Stimulated activated naive CD4-positive, alpha-beta T cell treated with Interleukin-2 at 50 U/mL for 16 hours (primary cell): ENCODE results near the gene CBFA2T3.
"Not testable (repeated sequence)": the region's sequence is repeated elsewhere in the genome, so short reads cannot be mapped to it uniquely, and the experiment has no call there.

ENCODE experiments used
- DNase-seq: peaks from one replicate; lab custom pipeline; 2025; lab: John Stamatoyannopoulos, UW

CBFA2T3 gene

GRCh38 chr16:88977018-88977811 lies at the start of gene CBFA2T3:
TSS of gene CBFA2T3 (minus strand) at chr16:88977207. CDS start at chr16:88976807, 400 bp downstream.
- DNase-seq = no peak

GRCh38 chr16:89026121-89026612 lies 49.2 kb upstream of the CBFA2T3 start:
- peak; percentile 55 for DNase-seq

- no peak for DNase-seq
Measured at GRCh38 chr16:89025636-89026035, 48.6 kb upstream of the CBFA2T3 start.

GRCh38 chr16:89024546-89025060 lies 47.6 kb upstream of the CBFA2T3 start:
- DNase-seq = no peak

GRCh38 chr16:89023621-89024511 lies 46.9 kb upstream of the CBFA2T3 start:
- DNase-seq = no peak

- DNase-seq = no peak
Measured at GRCh38 chr16:89023151-89023551, 46.1 kb upstream of the CBFA2T3 start.

GRCh38 chr16:89022051-89022836 lies 45.2 kb upstream of the CBFA2T3 start:
- no peak for DNase-seq

- DNase-seq = no peak
Measured at GRCh38 chr16:89020925-89021595, 44.1 kb upstream of the CBFA2T3 start.

- DNase-seq = no peak
Measured at GRCh38 chr16:89020068-89020924, 43.3 kb upstream of the CBFA2T3 start.

- DNase-seq = no peak
Measured at GRCh38 chr16:89019511-89019910, 42.5 kb upstream of the CBFA2T3 start.

GRCh38 chr16:89018282-89019158 lies 41.5 kb upstream of the CBFA2T3 start:
- no peak for DNase-seq

- no peak for DNase-seq
Measured at GRCh38 chr16:89017543-89018281, 40.7 kb upstream of the CBFA2T3 start.

- not testable (repeated sequence) for DNase-seq
Measured at GRCh38 chr16:89016561-89016960, 39.6 kb upstream of the CBFA2T3 start.

- DNase-seq = no peak
Measured at GRCh38 chr16:89015271-89015859, 38.4 kb upstream of the CBFA2T3 start.

GRCh38 chr16:89014403-89015230 lies 37.6 kb upstream of the CBFA2T3 start:
- DNase-seq = no peak

GRCh38 chr16:89013692-89014402 lies 36.8 kb upstream of the CBFA2T3 start:
- DNase-seq = no peak

GRCh38 chr16:89013111-89013510 lies 36.1 kb upstream of the CBFA2T3 start:
- no peak for DNase-seq
